GM18870 (cell line): Measurements from ENCODE around the gene SOCS3.

Experiments
- ATAC-seq: cut with Tn5 transposase; IDR thresholded peaks from one replicate; pipeline ENCODE4 v1.9.1; 2021; ENCODE audit warnings: moderate library complexity; ENCODE audit not compliant: unreplicated experiment

The SOCS3 gene

GRCh38 chr17:78353834-78354233 is 6.0 kb downstream of the SOCS3 start:
- ATAC-seq = no peak

- no peak for ATAC-seq
These were observed 8.3 kb downstream of the SOCS3 start for GRCh38 chr17:78351449-78352006.

DNA sequence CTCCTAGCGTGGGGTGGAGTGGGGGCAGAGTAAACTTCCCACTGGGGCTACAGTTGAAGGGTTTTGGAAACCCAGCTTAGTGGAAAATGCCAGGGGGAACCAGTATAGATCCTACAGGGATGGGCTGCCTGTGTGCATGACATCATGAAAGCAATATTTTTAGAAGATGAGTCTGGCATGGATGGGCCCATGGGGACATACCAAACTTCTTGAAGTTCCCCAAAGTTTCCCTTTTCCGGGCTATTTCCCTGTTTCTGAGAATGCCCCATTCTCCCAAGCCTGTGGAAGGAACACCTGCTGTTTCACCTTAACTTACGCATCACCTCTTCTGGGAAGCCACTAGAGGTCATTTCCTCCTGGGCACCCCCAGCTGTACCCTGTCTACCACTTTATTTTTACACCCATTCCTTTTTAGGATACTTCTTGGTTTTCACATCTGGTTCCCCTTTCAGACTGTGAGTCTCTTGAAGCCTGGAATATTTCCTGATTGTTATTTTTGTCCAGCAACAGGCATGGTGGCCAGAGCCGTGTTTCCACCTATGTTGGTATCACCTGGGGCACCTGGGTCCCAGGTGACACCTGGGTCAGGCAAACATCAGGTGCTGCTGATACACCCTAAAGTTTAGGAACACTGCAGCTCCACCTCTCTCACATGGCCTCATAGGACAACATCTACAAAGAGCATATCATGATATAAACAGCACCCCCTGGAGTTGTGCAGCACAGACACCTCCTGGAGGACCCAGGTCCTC is 9.8 kb downstream of the SOCS3 start:
- ATAC-seq = no peak

- no peak for ATAC-seq
These were observed 11.7 kb downstream of the SOCS3 start for GRCh38 chr17:78348055-78348770.

- ATAC-seq = no peak
These were observed 12.4 kb downstream of the SOCS3 start for GRCh38 chr17:78347453-78347852.

DNA sequence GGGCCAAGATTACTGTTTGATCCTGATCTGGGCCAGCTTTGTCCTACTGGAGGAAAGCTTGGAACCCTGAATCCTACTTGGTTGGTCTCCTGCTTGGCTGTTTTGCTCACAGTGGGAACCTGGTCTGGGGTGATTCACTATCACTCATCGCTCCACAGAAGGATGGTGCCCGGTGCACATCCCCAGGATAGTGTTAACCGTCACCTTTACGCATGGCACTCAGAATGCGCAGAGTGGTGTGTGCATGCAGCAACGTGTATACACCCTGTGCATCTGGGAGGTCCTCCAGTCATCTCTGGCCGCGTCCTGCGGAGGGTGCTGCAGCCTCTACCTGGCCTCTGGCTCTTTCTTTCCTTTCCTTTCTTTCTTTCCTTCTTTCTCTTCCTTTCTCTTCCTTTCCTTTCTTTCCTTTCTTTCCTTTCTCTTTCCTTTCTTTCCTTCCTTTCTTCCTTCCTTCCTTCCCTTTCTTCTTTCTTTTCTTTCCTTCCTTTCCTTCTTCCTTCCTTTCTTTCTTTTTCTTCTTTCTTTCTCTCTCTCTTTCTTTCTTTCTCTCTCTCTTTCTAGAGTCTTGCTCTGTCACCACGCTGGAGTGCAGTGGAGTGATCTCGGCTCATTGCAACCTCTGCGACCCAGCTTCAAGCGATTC is 13.1 kb downstream of the SOCS3 start:
- ATAC-seq = no peak

DNA sequence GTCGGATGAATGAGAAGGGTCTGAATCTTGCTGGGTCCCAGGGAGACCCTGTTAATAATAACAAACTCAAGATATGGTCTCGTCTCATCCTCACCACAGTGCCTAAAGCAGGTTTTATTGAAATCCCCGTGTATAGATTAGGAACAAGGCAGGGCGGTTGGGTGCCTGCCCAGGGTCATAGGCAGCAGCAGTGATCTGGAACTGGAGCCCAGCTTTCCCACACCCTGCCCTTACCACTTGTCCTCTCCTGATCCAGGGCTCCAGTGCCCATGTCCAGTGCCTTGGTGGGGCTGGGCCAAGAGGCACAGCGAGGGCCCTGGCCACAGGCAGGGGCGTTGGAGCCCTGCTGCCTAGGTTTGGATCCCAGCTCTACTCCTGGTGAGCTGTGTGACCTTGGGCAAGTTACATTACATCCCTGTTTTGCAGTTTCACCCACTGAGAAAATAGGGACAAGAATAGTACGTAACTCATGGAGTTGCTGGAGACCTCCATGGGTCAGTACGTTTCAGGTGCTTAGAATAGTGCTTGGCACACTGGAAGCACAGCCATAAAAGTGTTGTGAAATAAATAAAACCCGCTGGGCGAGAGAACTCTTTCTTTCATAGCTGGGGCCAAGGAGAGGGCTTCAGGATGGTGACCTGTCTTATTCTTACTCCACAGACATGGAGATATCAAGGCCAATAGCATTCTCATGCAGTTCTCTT is 13.9 kb downstream of the SOCS3 start:
- ATAC-seq = no peak

DNA sequence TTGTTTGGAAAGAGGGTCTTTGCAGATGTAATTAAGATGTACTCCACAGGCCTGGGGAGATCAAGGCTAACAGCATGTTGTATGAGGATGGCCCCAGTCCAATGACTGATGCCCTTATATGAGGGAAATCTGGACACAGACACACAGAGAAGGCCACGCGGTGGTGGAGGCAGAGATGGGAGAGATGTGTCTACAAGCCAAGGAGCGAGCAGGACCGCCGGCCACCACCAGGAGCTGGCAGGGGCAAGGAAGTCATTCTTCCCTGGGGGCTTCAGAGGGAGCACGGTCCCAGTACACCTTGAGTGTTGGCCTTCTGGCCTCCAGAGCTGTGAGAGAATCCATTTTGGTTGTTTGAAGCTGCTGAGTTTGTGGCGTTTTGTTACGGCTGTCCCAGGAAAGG is 14.7 kb downstream of the SOCS3 start:
- no peak for ATAC-seq

DNA sequence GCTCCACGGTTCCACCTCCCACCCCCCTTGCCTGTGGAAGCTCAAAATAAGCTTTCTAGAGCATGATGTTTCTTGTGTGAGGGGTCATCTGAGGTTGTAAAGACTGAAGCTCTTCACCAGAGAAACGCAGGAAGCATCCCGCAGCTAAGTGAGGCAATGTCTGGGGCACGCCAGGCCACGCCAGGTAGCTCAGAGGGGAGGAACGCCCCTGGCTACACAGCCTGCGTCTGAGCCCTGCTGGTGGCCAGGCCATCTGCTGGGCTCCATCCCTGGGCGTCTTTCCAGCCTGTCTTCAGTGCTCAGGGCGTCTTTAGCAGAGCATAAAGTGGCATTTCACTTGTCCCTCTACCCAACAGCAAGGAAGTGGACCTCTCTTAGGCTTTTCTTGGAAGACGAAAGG is 15.2 kb downstream of the SOCS3 start:
- ATAC-seq = no peak

GRCh38 chr17:78343543-78344201 is 16.2 kb downstream of the SOCS3 start:
- ATAC-seq = no peak

- ATAC-seq = no peak
These were observed 16.7 kb downstream of the SOCS3 start for GRCh38 chr17:78343187-78343542.

GRCh38 chr17:78342449-78343186 is 17.3 kb downstream of the SOCS3 start:
- no peak for ATAC-seq

GRCh38 chr17:78341559-78342448 is 18.1 kb downstream of the SOCS3 start:
- ATAC-seq = no peak

GRCh38 chr17:78340183-78340955 is 19.5 kb downstream of the SOCS3 start:
- no peak for ATAC-seq

- no peak for ATAC-seq
These were observed 21.2 kb downstream of the SOCS3 start for GRCh38 chr17:78338486-78339259.

- ATAC-seq = peak; percentile 62
These were observed 22.4 kb downstream of the SOCS3 start for GRCh38 chr17:78337244-78338109.
